Measurements from ENCODE around the gene MAFG.
A peak's percentile ranks its signal among the peaks of the same experiment; 100 is the strongest.

The MAFG gene

GRCh38 chr17:81911969-81912368 is 15.6 kb downstream of the MAFG start (continued):
- TF ChIP-seq POU6F1 (CRISPR knock-in tag; IDR thresholded peaks at IDR 0.05; ENCODE audit: borderline replicate concordance, low read depth) = no peak
- no peak for TF ChIP-seq TOX (CRISPR knock-in tag; IDR thresholded peaks at IDR 0.05; ENCODE audit: borderline replicate concordance)
- TF ChIP-seq ARNTL (CRISPR knock-in tag; IDR thresholded peaks at IDR 0.05; ENCODE audit: borderline replicate concordance, low read depth) = no peak
- no peak for TF ChIP-seq CSDC2 (CRISPR knock-in tag; IDR thresholded peaks at IDR 0.05)
- no peak for TF ChIP-seq ZFP3 (CRISPR knock-in tag; IDR thresholded peaks at IDR 0.05)
- no peak for TF ChIP-seq OSR1 (CRISPR knock-in tag; IDR thresholded peaks at IDR 0.05)
- TF ChIP-seq TCF4 (CRISPR knock-in tag; IDR thresholded peaks at IDR 0.05; ENCODE audit: borderline replicate concordance) = no peak
- no peak for TF ChIP-seq GLIS3 (CRISPR knock-in tag; IDR thresholded peaks at IDR 0.05)
- TF ChIP-seq RARB (CRISPR knock-in tag; IDR thresholded peaks at IDR 0.05) = no peak
- no peak for TF ChIP-seq ESRRG (CRISPR knock-in tag; IDR thresholded peaks at IDR 0.05)
- no peak for TF ChIP-seq ZNF565 (CRISPR knock-in tag; conservative IDR thresholded peaks at IDR 0.05; ENCODE audit: low read depth)
- no peak for TF ChIP-seq ZC3H10 (CRISPR knock-in tag; IDR thresholded peaks at IDR 0.05)
- no peak for TF ChIP-seq PPARA (CRISPR knock-in tag; IDR thresholded peaks at IDR 0.05; ENCODE audit: borderline replicate concordance)
- TF ChIP-seq ZFP30 (CRISPR knock-in tag; IDR thresholded peaks at IDR 0.05) = no peak
- no peak for TF ChIP-seq CSRNP3 (CRISPR knock-in tag; IDR thresholded peaks at IDR 0.05)
- TF ChIP-seq ZNF70 (CRISPR knock-in tag; IDR thresholded peaks at IDR 0.05) = no peak
- TF ChIP-seq ISL1 (CRISPR knock-in tag; IDR thresholded peaks at IDR 0.05) = no peak

GRCh38 chr17:81911277-81911961 is 16.1 kb downstream of the MAFG start, which contains the start of gene PCYT2:
Gene PCYT2 (minus strand): TSS chr17:81911399. CDS start chr17:81911355, 44 bp downstream.
- ATAC-seq = peak; percentile 89
- no peak for TF ChIP-seq ZC3H10 (CRISPR knock-in tag; IDR thresholded peaks at IDR 0.05)
- no peak for TF ChIP-seq PPARA (CRISPR knock-in tag; IDR thresholded peaks at IDR 0.05; ENCODE audit: borderline replicate concordance)
- TF ChIP-seq TCF4 (CRISPR knock-in tag; IDR thresholded peaks at IDR 0.05; ENCODE audit: borderline replicate concordance) = no peak
- TF ChIP-seq RARB (CRISPR knock-in tag; IDR thresholded peaks at IDR 0.05) = no peak

GRCh38 chr17:81910840-81911276 is 16.7 kb downstream of the MAFG start:
- peak; percentile 17 for ATAC-seq
- TF ChIP-seq ZNF8 (CRISPR knock-in tag; IDR thresholded peaks at IDR 0.05) = no peak
- TF ChIP-seq CSRNP3 (CRISPR knock-in tag; IDR thresholded peaks at IDR 0.05) = no peak
- no peak for TF ChIP-seq PATZ1 (CRISPR knock-in tag; IDR thresholded peaks at IDR 0.05; ENCODE audit: borderline replicate concordance)
- no peak for TF ChIP-seq ESRRG (CRISPR knock-in tag; IDR thresholded peaks at IDR 0.05)
- TF ChIP-seq ZFP30 (CRISPR knock-in tag; IDR thresholded peaks at IDR 0.05) = no peak
- TF ChIP-seq TCF4 (CRISPR knock-in tag; IDR thresholded peaks at IDR 0.05; ENCODE audit: borderline replicate concordance) = no peak
- no peak for TF ChIP-seq ARNTL (CRISPR knock-in tag; IDR thresholded peaks at IDR 0.05; ENCODE audit: borderline replicate concordance, low read depth)
- TF ChIP-seq ZNF565 (CRISPR knock-in tag; conservative IDR thresholded peaks at IDR 0.05; ENCODE audit: low read depth) = no peak
- no peak for TF ChIP-seq TSHZ2 (CRISPR knock-in tag; IDR thresholded peaks at IDR 0.05)
- no peak for TF ChIP-seq CSDC2 (CRISPR knock-in tag; IDR thresholded peaks at IDR 0.05)
- no peak for TF ChIP-seq SNAI2 (CRISPR knock-in tag; IDR thresholded peaks at IDR 0.05)
- no peak for TF ChIP-seq ZC3H10 (CRISPR knock-in tag; IDR thresholded peaks at IDR 0.05)
- no peak for TF ChIP-seq RARB (CRISPR knock-in tag; IDR thresholded peaks at IDR 0.05)
- no peak for TF ChIP-seq PPARA (CRISPR knock-in tag; IDR thresholded peaks at IDR 0.05; ENCODE audit: borderline replicate concordance)
